Effector memory CD8-positive, alpha-beta T cell (primary cell): ENCODE results near the gene GNLY.
A peak's percentile ranks its signal among the peaks of the same experiment; 100 is the strongest.
"Not testable (repeated sequence)": the region's sequence is repeated elsewhere in the genome, so short reads cannot be mapped to it uniquely, and the experiment has no call there.

ENCODE experiments used
- ATAC-seq: fragments of 150-1000 bp; cut with Tn5 transposase; replicated peaks from 2 replicates; pipeline ENCODE4 v1.10.0; 2021; ENCODE audit warnings: mild to moderate bottlenecking, moderate library complexity
- DNase-seq, 3 experiments: peaks; one replicate each; pipeline ENCODE4 v3.0.0; 2021
- H3K27ac Mint-ChIP-seq, 2 donors: one replicate each; pipeline ENCODE4 v1.8.0; 2022; ENCODE audit warnings: mild to moderate bottlenecking in 2 of 2, mixed read lengths in 2 of 2, moderate library complexity in 2 of 2
- H3K27me3 Mint-ChIP-seq, 2 donors: one replicate each; pipeline ENCODE4 v1.8.0; 2022; ENCODE audit warnings: mixed read lengths in 2 of 2
- H3K36me3 Mint-ChIP-seq: one replicate; pipeline ENCODE4 v1.8.0; 2022; ENCODE audit warnings: mild to moderate bottlenecking, moderate library complexity, mixed read lengths; ENCODE audit not compliant: insufficient read depth
- H3K4me1 Mint-ChIP-seq, 2 donors: one replicate each; pipeline ENCODE4 v1.8.0; 2022; ENCODE audit warnings: low read depth in 2 of 2, mixed read lengths in 2 of 2
- H3K4me3 Mint-ChIP-seq, 2 donors: one replicate each; pipeline ENCODE4 v1.8.0; 2022; ENCODE audit warnings: mild to moderate bottlenecking in 2 of 2, mixed read lengths in 2 of 2, moderate library complexity in 2 of 2
- H3K9me3 Mint-ChIP-seq, 2 donors: one replicate each; pipeline ENCODE4 v1.8.0; 2022; ENCODE audit warnings: mixed read lengths in 2 of 2

Gene GNLY

DNA sequence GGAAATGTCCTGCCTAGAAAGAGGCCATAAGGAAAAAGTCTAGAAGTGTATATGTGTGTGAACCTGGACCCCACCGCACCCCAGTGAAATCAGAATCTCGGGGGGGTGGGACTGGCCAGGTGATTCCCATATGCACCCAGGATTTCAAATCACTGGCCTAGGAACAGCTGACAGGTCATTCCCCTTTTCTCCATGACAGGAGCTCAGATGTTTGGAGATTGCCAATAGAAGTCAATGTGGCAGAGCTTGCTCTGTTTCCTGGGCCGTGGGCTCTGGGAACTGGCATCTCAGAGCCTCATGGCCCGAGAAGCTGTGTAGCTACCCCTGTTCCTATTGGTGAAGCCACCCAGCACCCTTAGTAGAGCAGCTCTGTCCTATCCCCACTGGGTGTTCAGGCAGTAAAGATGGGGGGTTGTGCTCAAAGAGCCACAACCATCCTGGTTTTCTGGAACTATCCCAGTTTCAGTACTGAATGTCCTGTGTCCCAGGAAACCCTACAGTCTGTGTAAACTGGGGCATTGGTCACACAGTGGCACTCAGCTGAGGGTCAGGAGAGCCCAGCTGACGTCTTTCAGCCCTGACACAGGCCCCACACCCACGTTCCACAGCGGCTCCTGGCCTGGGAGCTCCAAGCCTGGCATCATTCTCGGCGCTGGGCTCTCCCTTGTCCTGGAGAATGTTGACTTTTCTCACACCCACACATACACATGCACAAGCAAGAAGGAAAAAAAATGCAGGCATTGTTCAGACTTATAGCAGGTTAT, 18.9 kb downstream of the GNLY start:
- Mint-ChIP-seq H3K36me3 (peaks cover 2% of the 10 kb centered on the region), H3K27ac (no peak overlapping the region), H3K27me3 (peaks cover 0 to 6% of the 10 kb centered on the region in 2 donors), H3K9me3 (no peaks in the 10 kb centered on the region), H3K4me3 (no peak overlapping the region), H3K4me1 (peaks cover 0 to 6% of the 10 kb centered on the region in 2 donors)
- DNase-seq (no peak), ATAC-seq (no peak)

DNA sequence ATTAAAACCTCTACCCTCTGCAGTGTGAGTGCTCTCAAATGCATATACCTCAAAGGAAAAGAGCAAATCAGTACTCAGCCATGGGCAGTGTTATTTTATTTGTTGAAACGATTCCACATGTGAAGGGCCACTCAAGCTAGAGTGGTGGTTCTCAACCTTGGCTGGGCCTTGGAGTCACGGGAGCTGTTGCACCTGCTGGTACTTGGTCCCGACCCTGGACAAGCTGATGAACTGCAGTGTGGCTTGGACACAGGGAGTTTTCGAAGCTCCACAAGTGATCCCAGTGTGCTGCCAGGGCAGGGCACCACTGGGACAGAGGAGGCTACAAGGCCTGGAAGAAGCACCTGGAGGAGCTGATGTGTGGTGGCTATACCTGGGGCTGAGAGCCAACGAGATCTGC, 19.7 kb downstream of the GNLY start:
- Mint-ChIP-seq H3K4me3 (no peak overlapping the region), H3K36me3 (peaks cover 2% of the 10 kb centered on the region), H3K4me1 (peaks cover 0 to 6% of the 10 kb centered on the region in 2 donors), H3K27me3 (peaks cover 0 to 12% of the 10 kb centered on the region in 2 donors), H3K27ac (peak overlapping the region in 1 of 2 donors; percentile 70), H3K9me3 (no peaks in the 10 kb centered on the region)
- ATAC-seq = no peak
- no peak for DNase-seq

DNA sequence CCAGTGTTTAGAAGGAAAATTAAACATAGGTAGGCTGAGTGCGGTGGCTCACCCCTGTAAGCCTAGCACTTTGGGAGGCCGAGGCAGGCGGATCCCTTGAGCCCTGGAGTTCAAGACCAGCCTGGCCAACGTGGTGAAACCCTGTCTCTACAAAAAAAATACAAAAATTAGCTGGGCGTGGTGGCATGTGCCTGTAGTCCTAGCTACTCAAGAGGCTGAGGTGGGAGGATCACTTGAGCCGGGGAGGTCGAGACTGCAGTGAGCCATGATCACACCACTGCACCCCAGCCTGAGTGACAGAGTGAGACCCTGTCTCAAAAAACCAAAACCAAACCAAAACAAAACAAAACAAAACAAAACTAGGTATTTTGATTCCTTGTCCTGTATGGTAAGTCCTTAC, 20.3 kb downstream of the GNLY start:
- H3K4me1 Mint-ChIP-seq, ATAC-seq, DNase-seq, H3K36me3 Mint-ChIP-seq, H3K9me3 Mint-ChIP-seq, H3K4me3 Mint-ChIP-seq: not testable (repeated sequence)
- peaks cover 0 to 18% of the 10 kb centered on the region in 2 donors for H3K27me3 Mint-ChIP-seq
- peak overlapping the region in 1 of 2 donors; percentile 70 for H3K27ac Mint-ChIP-seq

DNA sequence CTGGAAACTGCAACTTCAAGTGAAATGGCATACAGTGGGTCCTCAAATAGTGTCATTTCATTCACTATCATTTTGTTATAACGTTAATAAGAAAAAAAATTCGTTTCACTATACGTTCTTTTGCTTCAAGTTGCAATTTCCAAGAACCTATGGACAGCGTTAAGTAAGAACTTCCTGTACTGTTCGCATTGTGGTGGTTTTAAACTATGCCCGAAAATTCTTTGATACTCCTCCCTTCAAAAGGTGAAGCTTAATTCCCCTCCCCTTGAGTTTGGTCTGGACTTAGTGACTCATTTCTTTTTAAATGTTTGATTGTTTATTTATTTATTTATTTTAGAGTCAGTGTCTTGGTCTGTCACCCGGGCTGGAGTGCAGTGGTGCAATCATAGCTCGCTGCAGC, 20.7 kb downstream of the GNLY start:
- ATAC-seq = no peak
- DNase-seq = no peak
- peaks cover 0 to 18% of the 10 kb centered on the region in 2 donors for H3K27me3 Mint-ChIP-seq
- H3K4me3 Mint-ChIP-seq = no peak overlapping the region
- H3K36me3 Mint-ChIP-seq = peaks cover 2% of the 10 kb centered on the region
- peak overlapping the region in 1 of 2 donors; percentile 70 for H3K27ac Mint-ChIP-seq
- peaks cover 0 to 6% of the 10 kb centered on the region in 2 donors for H3K4me1 Mint-ChIP-seq
- no peaks in the 10 kb centered on the region for H3K9me3 Mint-ChIP-seq

DNA sequence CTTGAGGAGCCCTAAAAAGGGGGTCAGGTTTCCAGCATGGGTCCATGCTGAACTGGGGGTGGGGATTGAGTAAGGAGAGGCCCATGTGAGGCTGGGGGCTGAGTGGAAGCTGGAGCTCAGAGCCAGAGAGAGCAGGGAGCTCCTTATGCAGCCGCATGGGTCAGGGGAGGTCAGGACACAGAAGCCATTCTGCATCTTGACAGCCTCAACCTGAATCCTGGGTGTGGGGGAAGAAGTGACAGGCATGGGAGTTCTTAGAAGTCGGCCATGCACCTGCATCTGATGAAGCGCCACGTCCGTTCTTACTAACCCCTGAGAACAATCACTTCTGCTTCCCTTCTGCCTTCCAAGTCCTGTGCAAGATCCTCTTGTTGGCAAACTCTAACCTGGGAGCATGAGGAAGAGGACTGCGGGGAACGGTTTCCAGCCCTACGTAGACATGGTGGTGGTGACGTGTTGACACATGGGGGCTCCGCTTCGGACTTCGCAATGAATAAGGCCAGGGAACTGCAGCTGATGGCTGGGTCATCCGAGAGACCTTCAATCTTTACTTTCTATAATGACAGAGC, 22.3 kb downstream of the GNLY start:
- Mint-ChIP-seq H3K27me3 (peaks cover 0 to 15% of the 10 kb centered on the region in 2 donors), H3K36me3 (peaks cover under 1% of the 10 kb centered on the region), H3K4me1 (peaks cover 0 to 6% of the 10 kb centered on the region in 2 donors), H3K27ac (no peak overlapping the region), H3K9me3 (no peaks in the 10 kb centered on the region), H3K4me3 (no peak overlapping the region)
- no peak for DNase-seq
- ATAC-seq = no peak

DNA sequence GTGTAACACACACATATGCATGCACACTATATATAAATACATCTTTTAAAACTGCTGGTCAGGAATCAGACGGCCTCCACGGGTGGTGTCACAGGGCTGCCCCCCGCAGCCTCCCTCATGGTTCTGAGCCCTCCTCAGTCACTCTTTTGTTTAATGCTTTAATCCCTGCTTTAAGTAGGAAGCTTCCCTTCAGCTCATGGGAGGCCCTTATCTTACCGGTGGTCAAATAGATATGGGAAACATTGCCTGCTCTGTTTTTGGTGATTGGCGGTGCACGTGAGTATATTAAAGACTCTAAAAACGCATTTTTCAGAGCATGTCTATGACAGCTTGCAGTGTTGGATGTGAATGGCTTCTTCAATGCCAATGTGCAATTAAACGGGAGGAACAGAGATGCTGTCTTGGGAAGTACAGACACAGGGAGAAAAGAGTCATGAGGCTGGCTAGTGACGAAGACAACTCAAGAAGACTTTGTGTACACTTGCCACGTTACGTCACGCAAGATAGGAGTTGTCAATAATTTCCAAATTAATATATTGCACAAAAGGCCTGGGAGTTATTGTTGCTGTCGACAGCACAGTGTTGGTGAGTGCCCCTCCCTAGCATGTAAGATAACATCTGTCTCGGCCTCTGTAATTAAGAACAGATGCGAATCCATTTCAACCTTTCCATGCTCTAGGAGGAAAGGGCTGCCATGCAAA, 23.3 kb downstream of the GNLY start:
- peaks cover 0 to 6% of the 10 kb centered on the region in 2 donors for H3K4me1 Mint-ChIP-seq
- H3K9me3 Mint-ChIP-seq = no peaks in the 10 kb centered on the region
- ATAC-seq = no peak

DNA sequence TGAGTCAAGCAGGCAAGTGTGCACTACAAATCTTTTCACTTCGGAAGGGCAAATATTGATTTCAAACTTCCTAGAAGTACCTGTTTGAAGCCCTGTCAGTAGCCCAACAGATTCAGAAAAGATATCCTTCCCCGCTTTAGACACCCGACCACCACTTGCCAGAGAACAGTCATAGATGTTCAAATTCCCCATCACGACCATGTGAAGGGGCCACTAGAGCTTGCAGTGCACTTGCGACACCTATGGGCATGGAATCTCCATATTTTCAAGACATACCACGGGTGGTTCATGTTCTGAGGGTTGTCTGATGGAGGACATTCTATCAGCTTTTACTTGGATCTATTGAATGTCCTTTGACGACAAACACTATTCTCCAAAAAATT, 23.8 kb downstream of the GNLY start:
- H3K27me3 Mint-ChIP-seq = peaks cover 0 to 11% of the 10 kb centered on the region in 2 donors
- peaks cover 0 to 6% of the 10 kb centered on the region in 2 donors for H3K4me1 Mint-ChIP-seq
- DNase-seq = no peak
- H3K4me3 Mint-ChIP-seq = no peak overlapping the region
- ATAC-seq = peak; percentile 26
- no peaks in the 10 kb centered on the region for H3K36me3 Mint-ChIP-seq
- H3K9me3 Mint-ChIP-seq = no peaks in the 10 kb centered on the region
- no peak overlapping the region for H3K27ac Mint-ChIP-seq

More for the DNA sequence above, 23.3 kb downstream of the GNLY start:
- H3K27me3 Mint-ChIP-seq = peaks cover 0 to 11% of the 10 kb centered on the region in 2 donors
- no peak overlapping the region for H3K27ac Mint-ChIP-seq
- DNase-seq = no peak
- H3K36me3 Mint-ChIP-seq = no peaks in the 10 kb centered on the region
- H3K4me3 Mint-ChIP-seq = no peak overlapping the region

DNA sequence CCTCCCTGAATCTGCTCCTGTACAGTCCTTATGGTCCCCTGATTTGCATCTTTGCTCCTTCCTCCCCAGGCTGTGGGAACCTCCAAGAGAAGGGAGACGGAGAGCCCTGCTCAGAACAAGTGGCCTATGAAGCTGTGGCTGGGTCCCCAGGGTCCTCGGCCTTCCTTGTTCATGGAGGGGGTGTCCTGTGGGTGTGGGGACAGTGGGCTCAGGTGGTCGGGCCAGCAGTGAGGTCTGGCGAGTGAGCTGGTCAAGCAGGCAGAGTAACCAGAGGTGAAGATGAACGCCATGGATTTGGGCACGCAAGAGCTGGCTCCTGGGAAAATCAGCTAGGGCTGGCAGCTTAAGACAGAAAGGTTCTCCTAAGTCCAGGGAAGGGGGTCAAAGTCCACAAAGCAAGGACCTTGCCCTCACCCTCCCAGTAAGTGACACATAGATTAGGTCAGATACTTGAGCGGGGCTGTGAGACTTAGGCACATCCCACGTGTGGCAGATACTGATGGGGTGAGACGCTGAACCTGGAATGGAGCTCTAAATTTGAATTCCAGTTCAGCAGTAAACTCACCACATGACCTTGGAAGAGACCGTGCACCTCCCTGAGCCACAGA, 24.8 kb downstream of the GNLY start:
- Mint-ChIP-seq H3K36me3 (no peaks in the 10 kb centered on the region), H3K27ac (no peak overlapping the region), H3K4me3 (no peak overlapping the region), H3K27me3 (peaks cover 0 to 11% of the 10 kb centered on the region in 2 donors), H3K4me1 (peaks cover 0 to 4% of the 10 kb centered on the region in 2 donors), H3K9me3 (no peaks in the 10 kb centered on the region)
- DNase-seq = no peak
- no peak for ATAC-seq

DNA sequence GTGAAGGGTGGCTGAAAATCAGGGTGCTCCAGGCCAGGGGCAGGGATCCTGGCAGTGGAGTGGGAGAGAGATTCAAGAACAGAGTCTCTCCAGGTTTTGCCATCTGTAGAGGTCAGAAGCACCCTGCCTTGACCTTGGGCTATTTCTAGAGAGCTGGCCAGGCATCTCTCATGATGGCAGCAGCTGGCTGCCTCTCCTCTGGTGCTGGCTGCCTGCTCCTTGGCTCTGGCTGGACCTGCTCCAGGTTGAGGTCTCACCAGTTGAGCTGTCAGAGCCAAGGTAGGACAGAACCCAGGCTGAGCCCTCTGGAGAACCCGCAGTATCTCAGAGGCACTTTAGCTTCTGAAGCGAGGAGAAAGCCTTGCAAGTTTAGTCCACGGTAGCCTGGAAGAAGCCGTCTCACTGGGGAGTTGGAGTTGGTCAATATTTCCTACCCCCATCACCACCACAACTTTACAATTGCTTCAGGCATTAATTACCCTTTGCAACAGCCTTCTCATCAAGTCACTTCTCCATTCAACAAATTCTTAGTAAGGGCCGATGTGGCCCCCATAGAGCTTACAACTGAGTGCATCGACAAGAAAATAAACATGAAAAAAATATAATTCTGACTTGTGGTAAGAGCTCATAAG, 25.6 kb downstream of the GNLY start:
- Mint-ChIP-seq H3K4me3 (no peak overlapping the region), H3K4me1 (no peaks in the 10 kb centered on the region), H3K27ac (no peak overlapping the region), H3K27me3 (peaks cover 0 to 12% of the 10 kb centered on the region in 2 donors), H3K9me3 (no peaks in the 10 kb centered on the region), H3K36me3 (no peaks in the 10 kb centered on the region)
- DNase-seq (no peak), ATAC-seq (no peak)

DNA sequence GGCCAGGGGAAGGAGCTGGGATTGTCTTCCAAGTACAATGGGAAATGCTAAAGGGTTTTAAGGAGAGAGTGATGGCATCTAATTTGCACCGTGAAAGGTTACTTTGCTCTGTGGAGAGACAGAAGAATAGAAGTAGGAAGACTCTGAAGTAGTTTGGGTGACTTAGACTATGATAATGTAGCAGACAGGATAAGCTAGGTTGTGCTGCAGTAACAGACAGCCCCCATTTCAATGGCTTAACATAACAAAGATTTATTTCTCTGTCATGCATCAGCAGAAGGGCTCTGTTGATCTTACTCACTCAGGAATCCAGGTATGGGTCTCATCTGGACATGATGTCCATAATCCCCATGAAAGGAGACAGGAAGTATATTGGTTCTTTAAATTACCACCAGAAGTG, 26.4 kb downstream of the GNLY start:
- Mint-ChIP-seq H3K4me1 (no peaks in the 10 kb centered on the region), H3K36me3 (no peaks in the 10 kb centered on the region), H3K27me3 (peaks cover 0 to 20% of the 10 kb centered on the region in 2 donors), H3K9me3 (no peaks in the 10 kb centered on the region), H3K27ac (no peak overlapping the region), H3K4me3 (no peak overlapping the region)
- DNase-seq = no peak
- ATAC-seq = no peak

DNA sequence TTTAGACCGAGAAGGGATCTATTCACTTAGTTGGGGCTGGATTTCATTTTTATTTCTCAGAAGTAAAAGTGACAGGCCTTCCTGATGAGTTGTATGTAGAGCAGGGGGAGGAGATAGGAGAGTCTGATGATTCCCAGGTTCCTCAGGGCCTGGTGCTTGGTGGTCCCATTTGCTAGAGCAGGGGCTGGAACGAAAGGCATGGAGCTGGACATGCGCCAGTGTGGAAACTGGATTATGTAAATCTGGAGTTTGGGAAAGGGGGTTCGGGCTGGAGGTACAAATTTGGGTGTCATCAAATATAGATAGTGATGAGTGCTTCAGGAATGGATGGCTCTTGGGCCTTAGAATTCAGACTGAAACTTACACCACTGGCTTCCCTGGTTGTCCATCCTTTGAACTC, 27.5 kb downstream of the GNLY start:
- Mint-ChIP-seq H3K27me3 (peaks cover 0 to 24% of the 10 kb centered on the region in 2 donors), H3K4me3 (no peak overlapping the region), H3K9me3 (no peaks in the 10 kb centered on the region)

DNA sequence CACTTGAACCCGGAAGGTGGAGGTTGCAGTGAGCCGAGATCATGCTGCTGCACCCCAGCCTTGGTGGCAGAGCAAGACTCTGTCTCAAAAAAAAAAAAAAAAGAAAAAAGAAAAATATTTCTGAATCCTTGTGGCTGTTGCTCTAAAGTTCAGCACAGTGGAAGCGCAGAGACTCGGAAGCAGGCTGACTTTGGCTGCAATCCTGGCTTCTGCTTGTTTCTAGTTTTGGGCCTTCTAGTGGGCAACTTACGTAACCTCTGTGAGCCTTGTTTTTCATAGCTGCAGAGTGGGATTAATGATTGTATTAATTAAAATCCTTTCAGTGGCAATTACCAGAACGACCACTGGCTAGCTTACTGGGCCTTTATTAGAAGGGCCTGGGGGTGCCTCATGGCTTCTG, 28.4 kb downstream of the GNLY start:
- Mint-ChIP-seq H3K9me3 (no peaks in the 10 kb centered on the region), H3K4me3 (no peak overlapping the region), H3K4me1 (no peaks in the 10 kb centered on the region), H3K36me3 (no peaks in the 10 kb centered on the region), H3K27me3 (peaks cover 0 to 24% of the 10 kb centered on the region in 2 donors), H3K27ac (no peak overlapping the region)
- DNase-seq (no peak), ATAC-seq (no peak)

More for the DNA sequence above, 27.5 kb downstream of the GNLY start:
- H3K27ac Mint-ChIP-seq = no peak overlapping the region
- DNase-seq = no peak
- no peaks in the 10 kb centered on the region for H3K36me3 Mint-ChIP-seq
- ATAC-seq = no peak
- no peaks in the 10 kb centered on the region for H3K4me1 Mint-ChIP-seq

DNA sequence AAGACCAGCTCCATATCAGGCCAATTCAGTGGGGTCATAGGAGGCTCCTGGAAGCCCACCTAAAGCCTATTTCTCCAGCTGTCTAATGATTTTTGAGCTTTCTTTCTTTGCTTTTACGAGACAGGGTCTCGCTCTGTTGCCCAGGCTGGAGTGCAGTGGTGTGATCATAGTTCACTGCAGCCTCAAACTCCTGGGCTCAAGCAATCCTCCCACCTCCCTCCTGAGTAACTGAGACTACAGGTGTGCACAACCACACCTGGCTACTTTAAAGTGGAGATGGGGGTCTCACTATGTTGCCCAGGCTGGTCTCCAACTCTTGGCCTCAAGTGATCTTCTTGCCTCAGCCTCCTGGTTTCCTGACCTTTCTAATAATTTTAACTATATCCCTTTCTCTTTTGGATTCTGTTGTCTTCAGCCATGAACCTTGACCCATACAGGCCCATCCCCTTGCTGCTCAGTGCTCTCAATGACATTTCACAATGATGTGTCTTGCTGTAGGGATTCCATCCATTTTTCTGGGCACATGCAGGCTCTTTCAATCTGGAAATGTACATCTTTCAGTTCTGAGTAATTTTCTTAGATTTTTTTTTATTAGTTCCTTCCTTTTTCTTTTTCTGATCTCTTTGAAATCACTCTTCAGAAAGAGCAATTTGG, 29.7 kb downstream of the GNLY start:
- ATAC-seq = no peak
- H3K4me1 Mint-ChIP-seq = peaks cover under 1 to 1% of the 10 kb centered on the region in 2 donors
- no peak overlapping the region for H3K27ac Mint-ChIP-seq
- no peak overlapping the region for H3K4me3 Mint-ChIP-seq
- H3K36me3 Mint-ChIP-seq = peaks cover under 1% of the 10 kb centered on the region
- DNase-seq = no peak
- H3K9me3 Mint-ChIP-seq = no peaks in the 10 kb centered on the region
- H3K27me3 Mint-ChIP-seq = peaks cover 0 to 24% of the 10 kb centered on the region in 2 donors
